CD4-positive, alpha-beta T cell treated with Interferon gamma for 1 hour (primary cell): ENCODE data around the gene ARMC3.

Experiments used
- DNase-seq: peaks from one replicate; pipeline ENCODE4 v3.0.0-alpha.2; 2020

The ARMC3 gene

GRCh38 chr10:22993314-22993713, 65.5 kb downstream of the ARMC3 start:
- no peak for DNase-seq

DNA sequence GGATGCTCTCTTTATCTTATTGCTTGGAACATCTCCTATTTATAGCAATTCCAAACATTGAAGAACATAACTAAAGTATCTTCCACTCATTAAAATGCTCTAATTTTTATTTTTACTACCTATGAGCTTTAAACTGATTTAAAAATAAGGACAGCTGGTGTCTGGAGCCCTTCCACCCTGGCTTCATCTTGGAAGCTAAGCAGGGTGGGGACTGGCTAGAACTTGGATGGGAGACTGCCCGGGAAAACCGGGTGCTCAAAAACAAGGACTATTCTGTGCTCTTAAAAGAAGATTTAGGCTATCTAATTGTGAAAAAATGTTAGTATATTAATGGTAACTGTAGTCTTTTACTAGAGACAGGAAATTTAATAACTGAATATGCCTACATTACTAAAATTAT, 69.2 kb downstream of the ARMC3 start:
- no peak for DNase-seq

DNA sequence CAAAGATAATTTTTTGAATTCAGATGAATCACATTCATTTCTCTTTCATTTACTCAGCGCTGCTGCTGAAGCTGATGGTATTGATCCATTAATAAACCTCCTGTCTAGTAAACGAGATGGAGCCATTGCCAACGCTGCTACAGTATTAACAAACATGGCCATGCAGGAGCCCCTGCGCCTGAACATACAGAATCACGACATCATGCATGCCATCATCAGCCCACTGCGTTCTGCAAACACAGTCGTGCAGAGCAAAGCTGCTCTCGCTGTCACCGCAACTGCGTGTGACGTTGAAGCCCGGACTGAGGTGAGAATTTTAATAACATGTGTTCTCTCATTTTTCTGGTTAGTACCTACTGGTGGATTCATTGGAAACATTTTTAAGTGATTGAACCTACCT, 70.2 kb downstream of the ARMC3 start:
- no peak for DNase-seq

GRCh38 chr10:22999942-23000341, 72.1 kb downstream of the ARMC3 start:
- no peak for DNase-seq

DNA sequence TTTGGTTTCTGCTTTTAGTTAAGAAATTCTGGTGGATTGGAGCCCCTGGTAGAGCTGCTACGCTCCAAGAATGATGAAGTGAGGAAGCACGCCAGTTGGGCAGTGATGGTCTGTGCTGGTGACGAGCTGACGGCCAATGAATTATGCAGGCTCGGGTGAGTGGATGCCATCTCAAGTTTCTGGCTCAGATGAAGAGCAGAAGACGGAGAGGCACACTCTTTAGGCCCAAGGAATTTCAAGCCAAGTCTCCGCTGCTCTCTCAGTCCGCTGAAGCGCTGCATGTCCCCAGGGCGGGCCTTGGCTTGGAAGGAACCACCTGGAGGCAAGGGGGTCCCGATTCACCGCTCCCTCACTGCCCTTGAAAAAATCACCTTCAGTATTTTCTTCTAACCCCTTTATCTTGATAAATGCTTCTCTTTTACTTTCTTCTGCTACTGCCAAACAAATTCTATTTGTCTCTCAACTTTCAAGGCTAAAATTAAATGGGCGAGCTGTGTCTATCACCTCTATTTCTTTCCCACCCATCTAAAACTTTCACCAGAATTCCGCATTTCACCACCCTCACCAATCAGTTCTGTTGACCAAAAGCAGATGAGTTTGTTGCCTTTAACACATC, 74.2 kb downstream of the ARMC3 start:
- no peak for DNase-seq

DNA sequence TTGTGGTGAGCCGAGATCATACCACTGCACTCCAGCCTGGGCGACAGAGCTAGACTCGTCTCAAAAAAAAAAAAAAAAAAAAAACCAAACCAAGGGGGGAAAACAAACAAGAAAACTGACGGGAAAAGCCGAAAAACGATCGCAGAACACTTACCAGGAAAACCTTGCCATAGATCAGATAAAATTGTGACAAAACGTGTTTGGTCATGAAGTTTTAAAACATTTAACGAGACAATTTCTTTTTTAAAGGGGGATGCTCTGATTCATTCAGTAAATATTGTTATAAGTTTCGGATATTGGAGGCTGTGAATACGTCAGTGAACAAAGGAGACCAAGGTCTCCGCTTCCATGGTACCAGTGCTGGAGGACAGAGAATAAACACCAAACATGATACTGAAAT, 77.3 kb downstream of the ARMC3 start:
- DNase-seq = no peak

DNA sequence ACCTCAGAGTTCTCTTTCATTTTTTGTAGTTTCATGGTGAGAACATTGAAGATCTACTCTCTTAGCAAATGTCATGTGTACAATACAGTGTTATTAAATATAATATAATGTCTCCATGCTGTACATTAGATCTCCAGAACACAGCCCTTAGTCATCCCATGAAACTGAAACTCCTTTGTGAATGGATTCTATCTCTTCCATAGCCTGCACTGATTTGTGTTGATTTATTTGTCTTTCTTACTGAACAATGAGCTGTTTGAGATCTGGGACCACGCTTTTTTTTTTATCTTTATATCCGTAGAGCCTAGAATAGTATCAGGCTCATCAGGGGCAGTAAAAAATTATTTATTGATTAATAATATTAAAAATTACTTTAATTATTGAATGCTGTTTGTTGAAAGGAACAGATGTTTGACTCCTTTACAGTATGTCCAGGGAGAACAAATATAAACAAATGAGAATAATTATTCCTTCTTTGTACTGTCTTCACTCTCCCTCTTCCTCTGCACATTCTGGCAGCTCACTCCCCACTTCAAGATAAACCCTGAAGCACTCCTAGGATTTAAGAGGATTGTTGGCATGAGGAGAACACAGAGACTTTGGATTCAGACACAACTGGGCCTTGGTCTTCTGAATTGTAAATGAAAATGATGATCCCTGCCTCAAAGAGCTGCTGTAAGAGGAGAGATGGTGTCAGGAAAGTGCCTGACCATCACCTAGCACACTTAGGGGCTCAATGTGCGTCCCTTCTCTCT, 85.9 kb downstream of the ARMC3 start:
- no peak for DNase-seq

DNA sequence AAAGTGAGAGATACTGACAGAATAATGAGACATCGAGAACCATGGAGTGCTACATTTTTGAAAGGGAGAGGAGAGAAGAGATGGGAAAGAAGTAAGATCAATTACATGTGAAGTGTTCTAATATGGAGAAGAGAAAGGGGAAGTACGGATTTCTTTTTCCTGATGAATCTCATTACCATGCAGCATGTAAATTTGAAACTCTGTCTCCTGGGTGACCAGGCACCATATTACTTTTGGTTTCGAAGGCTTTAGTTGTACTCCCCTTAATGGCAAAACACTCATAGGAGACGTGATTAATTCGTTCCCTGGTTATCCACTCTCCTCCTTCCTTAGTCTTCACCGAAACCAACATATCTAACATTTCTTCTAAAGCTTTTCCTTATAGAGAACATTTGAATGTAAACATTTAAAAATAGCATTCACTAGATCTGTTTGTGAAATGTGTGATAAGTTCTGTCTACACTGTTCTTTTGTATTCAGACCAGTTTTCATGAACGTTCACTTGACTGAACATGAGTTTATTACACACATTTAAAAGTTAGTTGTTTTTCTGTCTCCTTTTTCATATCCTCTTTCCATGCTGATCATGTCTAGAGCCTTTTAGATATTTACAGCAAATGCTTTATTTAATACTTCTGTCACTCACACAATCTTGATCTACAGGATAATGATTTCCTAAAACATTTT, 87.3 kb downstream of the ARMC3 start:
- no peak for DNase-seq

DNA sequence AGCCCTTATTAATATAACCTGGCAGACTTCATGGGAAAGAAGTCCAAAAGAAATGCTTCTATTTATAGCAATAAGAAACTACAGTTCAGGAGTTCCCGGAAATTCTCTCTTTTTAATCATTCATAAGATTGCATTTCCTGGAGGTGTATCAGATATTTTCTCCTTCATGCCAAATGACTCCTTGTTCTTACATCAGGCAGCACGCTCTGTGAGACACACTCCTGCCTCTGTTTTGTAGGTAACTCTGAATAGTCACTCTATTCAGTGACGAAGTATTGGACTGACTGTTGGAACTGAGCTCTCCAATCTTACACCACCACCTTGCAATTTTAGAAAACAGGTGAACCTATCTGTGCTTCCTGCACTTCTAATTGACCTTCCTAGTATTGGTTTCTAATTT, 88.8 kb downstream of the ARMC3 start:
- DNase-seq = no peak

GRCh38 chr10:23019633-23020032, 91.8 kb downstream of the ARMC3 start:
- no peak for DNase-seq

- no peak for DNase-seq
Observed at GRCh38 chr10:23021430-23021829, 93.6 kb downstream of the ARMC3 start.

DNA sequence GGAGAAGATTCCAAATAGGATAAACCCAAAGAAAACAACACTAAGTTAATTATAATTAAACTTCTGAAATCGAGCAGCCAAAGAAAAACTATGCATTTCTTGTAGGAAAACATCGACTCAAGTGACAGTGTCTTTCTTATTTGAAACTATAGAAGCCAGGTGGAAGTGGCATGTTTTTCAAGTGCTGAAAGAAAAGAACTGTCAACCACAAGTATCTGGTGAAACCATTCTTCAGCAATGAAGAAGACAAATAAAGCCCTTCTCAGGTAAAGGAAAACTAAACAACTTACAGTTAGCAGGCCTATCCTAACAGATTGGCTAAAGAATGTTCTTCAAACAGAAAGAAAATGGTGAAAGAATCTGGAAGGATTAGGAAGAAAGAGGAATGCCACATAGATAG, 96.1 kb downstream of the ARMC3 start:
- DNase-seq = no peak

DNA sequence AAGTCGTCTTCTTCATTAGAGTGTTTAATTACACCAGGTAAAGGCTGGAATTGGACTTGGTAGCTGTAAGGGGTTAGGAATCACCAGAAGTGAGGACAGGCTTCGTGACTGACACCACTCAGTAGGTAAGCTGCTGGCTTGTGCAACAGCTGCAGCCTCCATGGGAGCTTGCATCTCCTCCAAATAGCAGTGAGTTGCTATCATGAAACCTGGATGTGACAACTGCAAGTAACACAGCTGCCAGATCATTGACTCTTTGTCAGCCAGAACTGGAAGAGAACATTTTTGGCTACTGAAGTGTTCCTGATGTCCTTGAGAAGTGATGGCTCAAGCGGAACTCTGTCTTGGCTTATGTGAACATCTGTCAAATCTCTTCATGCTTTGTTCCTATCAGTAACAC, 103.5 kb downstream of the ARMC3 start:
- no peak for DNase-seq

DNA sequence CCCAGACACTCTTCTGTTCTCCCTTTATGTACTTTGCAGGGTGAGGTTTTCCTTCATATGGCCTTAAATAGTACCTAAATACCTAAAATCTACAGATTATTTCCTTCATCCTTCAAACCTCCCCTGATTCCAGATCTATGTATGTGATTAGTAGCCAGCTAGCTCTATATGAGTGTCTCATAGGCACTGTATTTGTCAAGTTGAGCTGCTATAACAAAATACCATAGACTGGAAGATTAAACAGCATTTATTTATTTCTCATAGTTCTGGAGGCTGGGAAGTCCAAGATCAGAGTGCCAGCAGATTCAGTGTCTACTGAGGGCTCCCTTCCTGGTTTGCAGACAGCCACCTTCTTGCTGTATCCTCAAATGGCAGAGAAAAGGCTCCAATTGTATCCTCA, 106.9 kb downstream of the ARMC3 start:
- DNase-seq = no peak

DNA sequence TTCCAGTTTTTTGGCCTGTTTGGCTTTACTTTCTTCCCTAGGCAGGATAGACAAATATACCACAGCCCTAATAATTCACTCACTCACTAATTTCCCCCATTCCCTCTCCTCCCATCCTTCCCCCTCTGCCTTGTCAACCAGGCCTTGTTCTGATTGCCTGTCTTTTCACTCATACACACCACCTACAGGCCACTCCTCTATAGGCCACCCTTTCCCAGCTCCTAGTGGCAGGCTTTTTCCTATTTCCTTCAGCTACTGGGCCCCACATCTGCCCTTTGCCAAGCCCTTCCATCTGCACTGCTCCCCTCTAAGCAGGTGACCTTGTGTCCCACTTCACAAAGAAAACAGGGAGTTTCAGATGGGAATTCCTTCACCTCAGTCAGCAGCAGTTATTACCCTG, 107.7 kb downstream of the ARMC3 start:
- DNase-seq = no peak

DNA sequence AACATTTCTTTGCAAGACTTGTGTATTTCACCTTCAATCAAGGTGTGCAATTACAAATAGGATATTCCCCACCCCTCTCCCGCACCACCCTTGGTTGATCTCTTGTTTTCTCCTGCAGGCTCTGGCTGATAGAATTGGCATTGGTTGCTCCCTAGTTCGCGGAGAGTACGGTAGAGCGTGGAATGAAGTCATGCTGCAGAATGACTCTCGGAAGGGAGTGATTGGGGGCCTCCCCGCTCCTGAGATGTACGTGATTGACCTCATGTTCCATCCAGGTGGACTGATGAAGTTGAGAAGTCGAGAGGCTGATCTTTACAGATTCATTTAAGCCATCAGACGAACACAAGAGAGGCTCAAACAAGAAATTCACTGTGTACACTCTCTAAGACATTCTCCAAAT, 109.3 kb downstream of the ARMC3 start:
- DNase-seq = no peak

- DNase-seq = no peak
Observed at GRCh38 chr10:23037561-23037960, 109.7 kb downstream of the ARMC3 start.

DNA sequence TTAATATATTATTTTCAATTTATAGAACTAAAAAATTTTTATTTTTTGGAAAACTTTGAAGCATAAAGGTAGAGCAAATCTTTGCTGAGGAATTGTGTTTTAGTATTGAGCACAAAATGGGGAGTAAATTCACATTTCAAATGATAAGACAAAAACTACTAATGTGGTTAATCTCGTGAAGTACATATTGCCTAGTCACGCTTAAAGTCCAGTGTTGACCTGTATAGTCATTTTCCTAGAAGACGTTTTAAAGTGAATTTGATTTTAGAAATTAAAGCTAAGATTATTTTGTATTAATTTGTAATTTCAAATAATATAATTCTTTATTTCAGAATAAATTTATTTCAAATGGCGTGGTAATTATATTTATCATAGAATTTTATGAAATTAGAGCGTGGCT, 110.3 kb downstream of the ARMC3 start:
- DNase-seq = no peak

DNA sequence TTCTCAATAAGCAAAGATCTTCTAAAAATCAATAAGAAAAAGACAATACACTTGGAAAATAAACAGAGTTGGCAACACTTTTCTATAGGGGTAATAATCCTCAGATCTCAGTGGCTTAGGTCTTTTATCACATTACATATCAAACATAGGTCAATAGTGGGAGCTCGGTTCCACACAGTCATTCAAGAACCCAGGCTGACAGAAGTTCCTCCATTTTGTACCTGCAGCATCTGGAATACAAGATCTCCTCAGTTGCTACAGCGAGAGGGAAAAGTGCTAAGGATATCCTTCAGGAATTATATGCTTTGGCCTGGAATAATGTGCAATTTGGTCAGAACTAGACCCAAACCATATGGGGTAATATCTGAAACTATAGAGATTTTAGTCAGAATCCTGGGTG, 112.1 kb downstream of the ARMC3 start:
- no peak for DNase-seq

DNA sequence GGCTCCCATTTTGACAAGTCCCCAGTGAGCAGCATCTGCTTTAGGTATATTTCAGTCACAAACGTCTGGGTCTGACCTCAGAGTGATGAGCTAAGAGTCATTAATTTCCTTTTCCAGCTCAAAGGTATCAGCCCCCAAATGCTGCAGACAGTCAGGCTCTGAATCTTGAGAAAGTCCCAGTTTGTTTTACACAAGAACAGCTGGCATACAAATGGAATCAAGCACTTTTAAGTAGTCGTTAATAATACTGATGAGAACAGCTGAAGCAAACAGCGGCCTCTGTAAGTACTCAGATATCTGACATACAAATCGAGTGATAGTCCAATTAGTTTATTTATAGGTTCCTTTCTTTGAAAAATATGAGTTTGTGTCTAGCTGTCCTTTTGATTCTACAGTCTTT, 118.2 kb downstream of the ARMC3 start:
- no peak for DNase-seq

- DNase-seq = no peak
Observed at GRCh38 chr10:23047201-23048050, 119.6 kb downstream of the ARMC3 start.

GRCh38 chr10:23048191-23048590, 120.3 kb downstream of the ARMC3 start:
- DNase-seq = no peak

DNA sequence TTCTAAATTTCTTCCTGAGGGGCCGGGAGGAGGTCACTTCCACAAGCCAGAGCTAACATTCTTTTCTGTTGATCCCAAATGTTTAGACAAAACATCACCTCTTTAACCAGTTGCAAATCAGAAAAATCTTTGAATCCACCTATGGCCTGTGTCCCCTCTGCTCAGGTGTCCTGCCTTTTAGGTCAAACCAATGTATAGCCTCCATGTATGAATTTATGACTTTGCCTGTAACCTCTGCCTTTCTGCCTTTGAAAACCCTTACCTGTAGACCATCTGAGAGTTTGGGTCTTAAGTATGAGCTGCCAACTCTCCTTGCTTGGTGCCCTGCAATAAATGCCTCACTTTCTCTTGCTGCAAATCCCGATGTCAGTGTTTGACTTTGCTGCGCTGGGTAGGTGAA, 123.4 kb downstream of the ARMC3 start:
- DNase-seq = no peak
